CD4-positive, alpha-beta T cell treated with Interleukin-21 for 1 hour (primary cell): ENCODE measurements around the gene CAMK1D.
"Not testable (repeated sequence)": the region's sequence is repeated elsewhere in the genome, so short reads cannot be mapped to it uniquely, and the experiment has no call there.

ENCODE experiments used
- DNase-seq: peaks from one replicate; pipeline ENCODE4 v3.0.0-alpha.2; 2020

CAMK1D gene

DNA sequence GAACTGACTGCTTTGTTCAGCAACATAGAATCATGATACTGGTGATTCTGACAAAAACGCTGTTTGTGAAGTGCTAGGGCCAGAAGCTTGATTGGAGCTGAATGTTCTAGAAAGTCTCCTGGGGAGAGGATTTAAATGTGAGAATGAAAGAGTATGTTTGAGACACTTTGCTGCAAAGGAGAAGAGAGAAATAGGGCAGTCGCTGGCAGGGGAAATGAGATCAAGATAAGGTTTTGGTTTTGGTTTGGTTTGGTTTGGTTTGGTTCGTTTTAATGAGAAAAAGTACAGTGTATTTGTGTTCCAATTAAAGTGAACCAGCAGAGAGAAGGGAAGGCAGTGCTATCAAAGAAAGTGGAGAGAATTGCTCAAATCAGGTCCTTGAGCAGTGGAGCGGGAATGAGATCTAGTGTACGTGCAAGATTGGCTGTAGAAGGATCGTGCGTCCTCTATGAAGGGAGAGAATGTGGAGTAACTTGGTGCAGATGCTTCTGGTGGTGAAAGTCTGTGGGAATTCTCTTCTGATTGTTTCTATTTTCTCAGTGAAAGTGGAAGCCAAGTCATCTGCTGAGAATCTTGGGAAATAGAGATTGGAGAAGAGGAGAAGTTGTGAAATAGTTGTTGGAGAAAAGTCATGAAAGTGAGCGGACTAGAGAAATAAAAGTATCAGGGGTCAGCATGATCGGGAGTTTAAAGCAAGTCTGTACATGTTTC lies 381.6 kb downstream of the CAMK1D start:
- DNase-seq, result no peak

DNA sequence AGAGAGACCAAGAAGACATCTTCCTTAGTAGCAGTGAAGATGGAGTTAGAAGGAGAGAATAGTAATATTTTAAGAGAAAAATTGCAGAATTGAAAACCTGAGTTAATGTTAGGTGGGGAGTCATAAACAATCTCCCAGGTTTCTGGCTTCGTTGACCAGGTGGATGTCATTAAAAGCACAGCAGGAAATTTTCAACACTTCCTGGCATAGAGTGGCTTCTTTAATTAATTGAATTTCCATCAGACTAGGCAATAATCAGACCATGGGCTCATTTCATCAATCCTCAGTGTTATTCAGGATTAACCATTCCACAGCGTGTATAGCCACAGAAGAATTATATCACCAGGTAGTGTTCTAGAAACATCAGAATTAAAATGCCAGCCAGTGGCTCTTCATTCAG lies 383.9 kb downstream of the CAMK1D start:
- no peak for DNase-seq

DNA sequence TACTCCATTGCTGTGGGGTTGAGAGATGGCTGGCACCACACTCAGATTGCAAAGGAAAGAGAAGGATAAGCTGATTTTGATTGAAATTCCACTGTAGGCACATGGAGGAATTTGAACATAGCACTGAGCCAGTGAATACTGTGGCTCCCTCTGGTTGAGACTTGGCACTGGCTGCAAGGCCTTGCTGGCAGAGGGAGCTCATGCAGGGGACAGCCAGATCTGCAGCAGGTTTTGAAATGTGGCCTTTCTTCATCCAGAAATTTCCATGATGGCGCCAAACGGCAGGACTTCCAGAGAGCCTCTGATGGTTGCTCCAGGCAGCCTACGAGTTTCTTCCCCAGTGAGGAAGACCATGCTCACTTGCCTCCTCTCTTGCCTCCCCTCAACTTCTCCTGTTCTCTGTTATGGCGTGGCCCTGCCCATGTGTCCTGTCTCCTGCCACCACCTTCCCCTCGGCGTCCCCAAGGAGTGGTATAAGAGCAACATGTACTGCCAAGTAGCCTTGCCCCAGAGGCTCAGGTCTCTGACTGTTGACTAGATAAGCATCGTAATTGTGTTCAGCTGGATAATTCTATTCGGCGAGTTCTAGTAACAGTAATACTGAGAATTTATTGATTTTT lies 386.6 kb downstream of the CAMK1D start:
- DNase-seq, result no peak

DNA sequence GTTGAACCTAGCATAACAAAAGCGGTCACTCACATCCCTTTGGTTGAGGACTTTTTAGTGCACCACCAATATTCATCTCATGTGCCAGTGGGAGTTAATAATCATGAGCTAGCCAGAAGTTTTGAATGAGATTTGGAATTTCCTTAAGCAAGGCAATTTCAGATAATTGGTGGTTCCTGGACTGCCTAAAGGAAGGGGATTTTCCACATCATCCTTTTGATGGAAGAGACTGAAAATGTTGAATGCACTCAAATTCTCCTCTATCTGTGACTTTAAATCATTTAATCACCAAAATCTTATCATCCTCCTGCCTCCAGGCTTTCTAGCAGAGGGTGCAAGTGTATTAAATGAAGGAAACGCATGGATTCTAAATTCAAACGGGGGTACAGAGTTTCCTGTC lies 391.5 kb downstream of the CAMK1D start:
- DNase-seq, result no peak

DNA sequence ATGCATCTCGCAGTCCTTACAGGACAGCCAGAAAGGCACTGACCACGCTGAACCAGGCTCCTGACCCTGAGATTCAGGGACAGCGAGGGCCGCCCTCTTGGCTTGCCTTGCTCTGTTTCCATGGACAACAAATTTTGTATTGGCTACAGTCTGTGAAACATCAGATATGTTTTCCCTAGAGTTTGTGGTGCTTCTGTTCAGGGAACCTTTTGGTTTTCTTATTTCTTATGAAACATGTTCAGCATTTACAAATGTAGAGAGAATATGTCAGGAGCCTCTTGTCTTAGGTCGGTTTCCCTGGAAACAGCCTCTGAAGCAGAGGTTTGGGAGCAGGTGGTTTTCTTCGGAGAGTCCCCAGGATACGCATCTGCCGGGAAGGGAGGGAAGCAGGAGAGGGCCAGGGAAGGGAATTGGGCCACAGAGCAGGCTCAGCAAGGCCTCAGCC lies 392.0 kb downstream of the CAMK1D start:
- no peak for DNase-seq

DNA sequence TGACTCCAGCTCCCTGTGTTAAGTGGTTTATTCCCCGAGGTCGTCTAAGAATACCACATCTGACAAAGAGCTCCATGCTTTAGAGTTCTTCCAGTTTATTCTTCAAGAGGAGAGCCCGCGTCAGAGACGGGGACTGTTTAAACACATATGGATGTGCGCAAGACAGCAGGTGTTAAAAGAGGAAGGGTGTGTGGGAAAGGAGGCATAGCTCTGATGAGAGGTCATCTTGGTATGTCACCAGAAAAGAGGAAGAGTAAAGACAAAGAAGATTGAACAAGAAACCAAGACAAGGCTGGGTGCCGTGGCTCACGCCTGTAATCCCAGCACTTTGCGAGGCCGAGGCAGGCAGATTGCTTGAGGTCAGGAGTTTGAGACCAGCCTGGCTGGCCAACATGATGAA lies 393.4 kb downstream of the CAMK1D start:
- DNase-seq, result no peak

DNA sequence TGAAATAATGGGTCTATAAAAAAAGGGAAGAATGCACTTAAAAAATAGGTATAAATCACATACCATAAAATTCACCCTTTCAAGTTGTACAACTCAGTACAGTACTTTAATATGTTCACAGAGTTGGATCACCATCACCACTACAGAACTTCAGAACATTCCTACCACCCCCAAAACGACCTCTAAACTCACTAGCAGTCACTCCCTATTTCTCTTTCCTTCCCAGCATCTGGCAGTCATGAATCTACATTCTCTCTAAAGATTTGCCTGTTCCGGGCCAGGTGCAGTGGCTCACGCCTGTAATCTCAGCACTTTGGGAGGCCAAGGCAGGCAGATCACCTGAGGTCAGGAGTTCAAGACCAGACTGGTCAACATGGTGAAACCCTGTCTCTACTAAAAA lies 394.1 kb downstream of the CAMK1D start:
- not testable (repeated sequence) for DNase-seq

DNA sequence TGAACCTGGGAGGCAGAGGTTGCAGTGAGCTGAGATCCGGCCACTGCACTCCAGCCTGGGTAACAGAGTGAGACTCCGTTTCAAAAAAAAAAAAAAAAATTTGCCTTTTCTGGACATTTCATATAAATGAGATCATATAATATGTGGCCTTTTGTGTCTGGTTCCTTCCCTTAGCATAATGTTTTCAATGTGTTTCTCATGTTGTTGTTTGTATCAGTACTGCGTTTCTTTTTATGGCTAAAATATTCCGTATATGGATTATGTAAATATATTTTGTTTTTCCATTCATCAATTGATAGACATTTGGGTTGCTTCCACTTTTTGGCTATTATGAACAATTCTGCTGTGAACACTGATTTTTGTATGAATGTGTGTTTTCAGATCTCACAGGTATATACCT lies 394.6 kb downstream of the CAMK1D start:
- no peak for DNase-seq

DNA sequence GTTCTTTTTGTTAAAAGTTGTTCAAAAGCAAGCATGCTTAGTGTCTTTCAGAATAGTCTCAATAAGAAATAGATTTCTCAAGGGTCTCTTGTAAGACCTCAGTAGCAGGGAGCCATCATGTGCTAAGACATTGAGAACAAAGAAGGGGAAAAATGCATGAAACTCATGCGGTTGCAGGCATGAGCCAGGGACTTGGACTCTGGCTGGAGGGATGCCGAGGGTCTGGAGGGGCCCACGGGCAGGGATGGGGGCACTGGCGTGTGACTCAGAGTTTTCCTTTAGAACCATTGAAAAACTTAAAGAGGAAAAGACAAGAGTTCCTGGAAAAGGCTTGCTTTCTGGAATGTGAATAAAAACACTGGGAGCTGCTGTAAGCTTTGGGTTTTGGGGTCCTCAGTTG lies 398.8 kb downstream of the CAMK1D start:
- no peak for DNase-seq

DNA sequence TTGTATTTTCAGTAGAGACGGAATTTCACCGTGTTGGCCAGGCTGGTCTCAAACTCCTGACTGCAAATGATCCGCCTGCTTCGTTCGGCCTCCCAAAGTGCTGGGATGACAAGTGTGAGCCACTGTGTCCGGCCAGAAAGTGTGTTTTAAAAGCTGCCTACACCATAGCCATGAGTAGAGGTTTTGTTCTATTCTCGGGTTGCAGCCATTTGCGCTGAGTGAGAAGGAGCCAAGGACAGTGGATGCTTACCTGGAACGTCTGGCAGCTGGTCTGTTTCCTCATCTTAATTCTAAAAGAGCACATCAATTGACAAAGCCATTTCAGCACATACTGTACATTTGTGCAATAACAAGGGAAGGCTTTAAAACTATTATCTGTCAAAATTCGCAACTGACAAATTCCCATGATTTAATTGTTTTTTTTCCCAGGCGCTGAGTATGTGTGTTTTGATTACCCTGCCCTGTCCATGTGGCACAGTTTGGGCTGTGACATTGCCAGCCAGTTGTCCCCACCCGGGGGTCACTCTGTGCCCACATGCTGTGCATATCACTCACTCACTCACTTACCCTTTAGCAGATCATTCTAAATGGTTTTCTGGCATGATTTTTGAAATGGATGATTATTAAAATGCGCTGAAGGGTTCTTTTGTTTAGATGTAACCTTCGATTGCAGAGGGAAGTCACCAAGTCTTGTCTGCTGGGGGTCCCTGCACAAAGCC lies 400.6 kb downstream of the CAMK1D start:
- DNase-seq, result no peak

DNA sequence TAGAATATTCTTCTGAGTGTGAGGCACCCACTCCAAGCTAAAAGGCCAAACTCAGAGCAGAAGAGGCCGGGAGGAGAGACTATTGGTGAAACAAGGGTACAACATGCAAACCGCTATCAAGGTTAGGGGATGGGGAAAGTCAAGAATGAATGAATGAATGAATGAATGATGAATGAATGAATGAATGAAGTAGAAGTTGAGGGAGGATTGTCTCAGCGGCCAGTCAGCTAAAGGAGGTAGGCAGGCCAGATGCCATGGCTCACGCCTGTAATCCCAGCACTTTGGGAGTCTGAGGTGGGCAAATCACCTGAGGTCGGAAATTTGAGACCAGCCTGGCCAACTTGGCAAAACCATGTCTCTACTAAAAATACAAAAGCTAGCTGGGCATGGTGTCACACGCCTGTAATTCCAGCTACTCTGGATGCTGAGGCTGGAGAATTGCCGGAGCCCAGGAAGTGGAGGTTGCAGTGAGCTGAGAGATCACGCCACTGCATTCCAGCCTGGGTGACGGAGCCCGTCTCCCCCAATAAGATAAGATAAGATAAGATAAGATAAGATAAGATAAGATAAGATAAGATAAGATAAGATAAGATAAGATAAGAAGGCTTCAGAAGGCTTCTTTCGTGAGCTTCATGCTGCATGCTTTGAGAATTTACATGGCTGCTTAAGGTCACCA lies 401.3 kb downstream of the CAMK1D start:
- DNase-seq, result no peak

DNA sequence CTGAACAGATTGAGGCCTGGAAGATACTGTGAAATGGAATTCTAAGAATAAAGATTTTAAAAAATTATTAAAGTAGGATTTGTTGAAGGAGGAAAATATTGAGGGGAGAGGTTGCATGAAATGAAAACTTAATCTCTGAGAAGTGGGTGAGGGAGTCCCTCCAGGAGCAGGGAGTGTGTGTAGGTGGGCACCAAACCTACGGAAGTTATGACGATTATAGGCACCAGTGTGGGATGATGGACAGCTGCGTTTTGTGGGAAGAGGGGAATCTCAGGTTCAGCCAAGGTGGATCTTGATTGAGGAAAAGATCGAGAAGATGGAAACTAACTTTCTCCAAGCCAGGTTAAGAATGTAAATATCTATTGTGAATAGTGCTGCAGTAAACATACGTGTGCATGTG lies 405.7 kb downstream of the CAMK1D start:
- no peak for DNase-seq

DNA sequence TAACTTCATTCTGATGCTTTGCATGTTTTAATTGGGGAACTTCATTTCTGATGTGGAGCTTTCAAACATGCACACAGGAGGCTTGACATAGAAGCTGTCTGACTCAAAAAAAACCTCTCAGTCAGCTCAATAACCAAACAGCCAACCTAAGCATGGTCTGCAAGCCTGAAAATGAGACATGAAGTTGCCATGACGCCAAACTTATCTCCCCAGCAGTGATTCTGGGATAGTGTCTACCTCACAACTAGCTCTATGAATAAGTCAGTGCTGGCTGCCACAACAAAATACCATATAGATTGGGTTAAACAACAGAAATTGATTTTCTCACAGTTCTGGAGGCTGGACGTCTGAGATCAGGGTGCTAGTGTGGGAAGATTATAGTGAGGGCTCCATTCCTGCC lies 408.0 kb downstream of the CAMK1D start:
- DNase-seq, result no peak

DNA sequence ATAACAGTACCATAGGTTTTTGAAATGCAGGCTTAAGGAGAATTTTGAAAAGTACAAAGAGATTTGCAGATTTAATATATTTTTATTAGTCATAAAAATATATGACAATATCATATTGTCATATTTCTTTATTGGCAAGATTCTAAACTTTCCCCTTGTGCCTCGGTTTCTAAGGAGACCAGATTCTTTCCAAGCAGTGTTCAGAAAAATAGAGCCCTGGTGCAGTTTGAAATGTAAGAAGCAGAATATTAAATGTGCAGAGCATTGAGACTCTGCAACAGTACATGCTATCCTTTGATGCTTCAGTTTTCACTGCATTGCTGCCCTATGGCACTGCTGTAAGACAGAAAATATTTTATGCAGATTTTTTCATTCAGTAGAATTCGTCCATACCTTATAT lies 408.9 kb downstream of the CAMK1D start:
- no peak for DNase-seq

DNA sequence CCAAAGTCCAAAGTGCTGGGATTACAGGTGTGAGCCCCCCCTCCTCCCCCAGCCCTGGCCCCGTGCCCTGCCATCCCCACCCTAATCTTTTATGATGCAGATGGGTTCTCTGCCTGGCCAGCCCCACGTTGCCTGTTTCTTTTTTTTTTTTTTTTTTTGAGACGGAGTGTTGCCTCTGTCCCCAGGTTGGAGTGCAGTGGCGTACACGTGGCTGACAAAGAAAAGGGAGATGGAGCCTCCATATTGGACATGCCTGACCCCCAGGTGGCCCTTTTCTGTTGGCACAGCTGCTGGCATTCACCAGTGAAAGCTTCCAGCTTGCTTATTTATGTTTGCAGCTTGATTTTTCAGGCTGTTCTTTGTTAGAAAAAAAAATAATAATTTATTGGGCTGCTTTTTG lies 416.9 kb downstream of the CAMK1D start:
- DNase-seq, result no peak

DNA sequence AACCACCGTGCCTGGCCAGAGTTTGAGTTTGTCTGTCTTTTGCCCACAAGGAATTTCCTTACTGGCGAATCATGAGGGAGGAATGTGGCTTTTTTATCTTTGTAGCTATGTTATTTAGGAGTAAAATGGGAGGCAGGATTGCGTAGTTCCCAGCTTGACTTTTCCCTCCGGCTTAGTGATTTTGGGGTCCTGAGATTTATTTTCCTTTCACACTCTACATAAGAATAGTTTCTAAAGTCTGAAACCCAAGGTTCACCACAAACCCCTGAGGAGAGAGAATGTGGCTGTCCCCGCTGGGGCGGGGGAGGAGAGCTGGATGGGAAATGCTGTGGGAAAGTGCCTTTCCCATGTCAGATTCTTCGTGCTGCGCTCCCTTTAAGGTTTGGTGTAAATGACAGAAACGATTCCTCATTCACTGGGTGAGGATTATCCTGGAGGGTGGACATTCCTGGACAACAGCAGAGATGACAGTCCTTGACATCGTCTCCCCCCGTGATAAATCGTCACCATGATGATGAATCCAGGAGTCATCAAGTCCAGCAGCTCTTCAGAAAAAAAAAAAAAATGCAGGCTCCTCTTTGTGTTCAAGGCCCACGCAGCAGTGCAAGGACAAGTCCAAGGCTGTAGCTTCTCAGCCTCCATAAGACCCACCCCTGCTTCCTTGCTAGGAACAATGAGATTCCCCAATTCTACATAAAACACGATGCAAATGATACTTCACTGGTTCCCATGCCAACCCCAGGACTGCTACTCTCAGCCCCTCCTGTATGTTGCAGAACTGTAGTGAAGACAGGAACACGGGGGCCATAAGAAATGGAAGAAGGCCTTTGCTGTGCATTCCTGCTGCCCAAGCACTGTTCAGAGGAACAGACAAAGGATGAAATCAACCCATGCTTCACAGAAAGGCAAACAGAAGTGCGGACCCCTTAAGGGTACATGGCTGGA lies 419.1 kb downstream of the CAMK1D start:
- no peak for DNase-seq

DNA sequence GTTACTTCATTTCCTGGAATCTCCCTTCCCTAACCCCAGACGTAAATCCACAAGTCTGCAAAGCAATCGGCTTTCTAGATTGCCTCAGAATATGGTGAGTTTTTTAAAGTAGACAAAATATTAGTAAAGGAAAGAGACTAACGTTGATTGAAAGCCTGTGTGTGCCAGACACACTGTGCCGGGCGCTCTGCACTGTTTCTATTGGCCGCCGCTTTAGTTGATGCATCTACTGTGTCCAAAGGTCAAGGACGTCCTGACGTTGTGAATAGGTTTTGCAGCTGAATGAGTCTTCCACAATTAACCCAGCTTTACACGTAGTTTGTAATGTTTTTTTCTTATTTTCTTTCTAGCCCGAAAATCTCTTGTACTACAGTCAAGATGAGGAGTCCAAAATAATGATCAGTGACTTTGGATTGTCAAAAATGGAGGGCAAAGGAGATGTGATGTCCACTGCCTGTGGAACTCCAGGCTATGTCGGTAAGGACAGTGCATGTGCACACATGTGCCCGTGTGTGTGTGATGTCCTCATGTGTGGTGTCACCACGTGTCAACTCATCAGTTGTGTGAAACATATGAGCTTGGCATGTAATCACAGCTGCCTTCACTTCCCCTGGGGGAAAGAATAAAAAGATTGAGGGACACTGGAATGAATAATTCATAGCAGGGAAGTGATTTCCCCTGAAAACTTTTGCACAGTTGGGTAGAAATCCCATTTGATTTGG lies 420.1 kb downstream of the CAMK1D start:
- DNase-seq, result no peak

DNA sequence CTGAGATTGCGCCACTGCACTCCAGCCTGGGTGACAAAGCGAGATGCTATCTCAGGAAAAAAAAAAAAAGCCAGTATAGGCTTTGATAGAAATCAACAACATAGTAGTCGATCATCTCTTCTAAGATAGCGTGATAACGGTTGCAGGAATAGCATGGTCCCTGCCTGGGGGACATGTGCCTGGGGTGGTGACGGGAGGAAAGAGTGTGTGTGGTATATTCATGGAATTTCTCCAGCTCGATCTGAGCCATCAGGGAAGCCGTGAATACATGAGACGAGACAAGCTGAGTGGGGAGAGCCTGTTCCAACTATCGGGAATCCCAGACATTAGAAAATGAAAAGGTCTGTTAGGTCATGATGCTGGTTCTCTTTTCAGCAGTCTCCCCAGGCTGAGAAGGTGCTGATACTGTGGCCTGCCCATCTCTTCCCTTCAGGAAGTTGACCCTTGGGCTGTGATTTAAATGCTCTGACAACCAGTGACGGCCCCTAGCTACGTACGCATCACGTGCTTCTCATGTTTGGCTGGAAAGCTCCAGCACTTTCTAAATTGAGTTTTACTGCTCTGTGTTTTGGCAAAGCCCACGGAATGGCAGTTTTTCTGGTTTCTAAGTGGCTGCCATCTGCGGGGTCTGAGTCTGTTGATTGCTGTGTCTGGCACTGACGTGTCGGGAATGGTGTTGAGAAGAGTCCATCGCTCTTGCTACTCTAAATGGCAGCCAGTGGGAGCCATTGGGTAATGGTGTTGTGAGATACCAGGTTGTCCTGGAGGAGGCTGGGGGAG lies 422.8 kb downstream of the CAMK1D start:
- DNase-seq, result no peak

DNA sequence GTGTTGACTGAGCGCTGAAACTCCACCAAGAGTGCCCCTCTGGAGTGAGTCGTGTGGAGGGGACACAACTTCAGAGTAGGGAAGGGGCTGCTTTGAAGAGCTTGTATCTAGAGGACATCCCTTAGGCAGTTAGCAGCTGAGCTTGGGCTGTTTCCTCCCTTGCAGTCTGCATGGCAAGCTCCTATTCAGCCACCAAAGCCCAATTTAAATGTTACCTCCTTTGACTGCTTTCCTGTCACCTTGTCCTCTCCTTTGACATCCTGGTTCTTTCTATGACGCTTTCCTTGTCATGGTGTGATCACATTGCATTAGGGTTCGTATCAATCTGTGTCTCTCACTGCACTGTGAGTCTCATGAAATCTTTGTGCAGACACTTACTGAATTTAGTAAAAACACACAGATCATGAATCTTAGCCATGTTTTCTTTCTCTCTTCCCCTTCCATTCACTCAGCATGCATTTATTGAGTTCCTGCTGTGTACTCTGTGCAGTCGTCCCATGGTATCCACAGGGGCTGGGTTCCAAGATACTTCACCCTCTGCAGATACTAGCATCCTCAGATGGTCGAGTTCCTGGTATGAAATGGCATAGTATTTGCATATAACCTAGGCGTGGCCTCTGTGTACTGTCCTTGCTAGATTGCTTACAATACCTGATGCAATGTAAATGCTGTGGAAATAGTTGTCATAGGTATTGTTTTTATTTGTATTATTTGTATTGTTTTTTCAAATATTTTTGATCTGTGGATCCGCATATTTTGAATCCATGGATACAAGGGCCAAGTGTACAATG lies 423.6 kb downstream of the CAMK1D start:
- no peak for DNase-seq
